HG03520 (cell line): ENCODE data around the gene CTSS.

Experiments
- ATAC-seq: cut with Tn5 transposase; IDR thresholded peaks from one replicate; pipeline ENCODE4 v1.9.1; 2021; ENCODE audit warnings: mild to moderate bottlenecking, moderate library complexity; ENCODE audit not compliant: unreplicated experiment

CTSS gene

GRCh38 chr1:150706091-150706490, 59.5 kb downstream of the CTSS start:
- no peak for ATAC-seq

DNA sequence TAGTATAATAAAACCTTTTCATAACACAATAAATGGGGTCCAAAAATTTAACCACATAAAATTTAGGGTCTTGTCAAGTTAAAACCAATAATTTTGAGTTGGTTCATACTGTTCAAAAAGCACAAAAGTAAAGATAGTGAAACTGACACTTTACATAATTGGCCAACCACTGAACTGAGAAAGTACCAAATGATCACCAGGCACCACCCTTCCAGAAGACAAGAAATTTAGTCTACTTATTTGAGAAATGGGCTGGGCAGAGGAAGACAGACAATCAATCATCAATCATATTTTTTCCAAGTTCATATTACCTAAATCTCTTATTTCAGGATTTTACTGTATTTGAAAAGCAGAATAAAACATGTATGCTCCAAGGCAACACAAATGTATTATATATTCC, 62.2 kb downstream of the CTSS start:
- no peak for ATAC-seq

GRCh38 chr1:150696995-150697927, 68.3 kb downstream of the CTSS start, which contains the start of gene GOLPH3L:
Gene GOLPH3L, minus strand, starts transcription at chr1:150697154. Its CDS starts 2,316 bp downstream, at chr1:150694838.
- ATAC-seq, result peak; percentile 99

GRCh38 chr1:150696590-150696989, 69.0 kb downstream of the CTSS start:
- ATAC-seq, result no peak

GRCh38 chr1:150696162-150696561, 69.4 kb downstream of the CTSS start:
- ATAC-seq, result no peak

- ATAC-seq, result no peak
Observed at GRCh38 chr1:150695561-150695960, 70.0 kb downstream of the CTSS start.

DNA sequence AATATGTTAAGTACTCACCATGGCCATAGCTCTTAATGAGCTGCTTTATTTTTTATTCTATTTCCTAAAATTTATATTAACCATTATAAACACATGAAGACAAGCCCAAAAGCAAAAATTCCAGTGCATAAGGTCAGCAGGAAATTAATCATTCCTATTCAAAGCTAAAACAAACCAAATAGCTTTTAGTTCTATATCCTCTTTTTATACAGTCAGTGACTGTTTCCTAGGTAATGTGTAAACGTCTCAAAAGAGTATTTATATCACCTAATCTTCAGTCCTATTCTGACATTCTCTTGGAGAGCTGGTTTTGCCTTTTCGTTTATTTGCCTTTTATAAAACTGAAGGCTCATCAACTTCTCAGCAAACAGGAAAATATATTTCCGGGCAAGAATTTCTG, 72.9 kb downstream of the CTSS start:
- ATAC-seq, result no peak

GRCh38 chr1:150688763-150689162, 76.8 kb downstream of the CTSS start:
- no peak for ATAC-seq

GRCh38 chr1:150686275-150686674, 79.3 kb downstream of the CTSS start:
- no peak for ATAC-seq

DNA sequence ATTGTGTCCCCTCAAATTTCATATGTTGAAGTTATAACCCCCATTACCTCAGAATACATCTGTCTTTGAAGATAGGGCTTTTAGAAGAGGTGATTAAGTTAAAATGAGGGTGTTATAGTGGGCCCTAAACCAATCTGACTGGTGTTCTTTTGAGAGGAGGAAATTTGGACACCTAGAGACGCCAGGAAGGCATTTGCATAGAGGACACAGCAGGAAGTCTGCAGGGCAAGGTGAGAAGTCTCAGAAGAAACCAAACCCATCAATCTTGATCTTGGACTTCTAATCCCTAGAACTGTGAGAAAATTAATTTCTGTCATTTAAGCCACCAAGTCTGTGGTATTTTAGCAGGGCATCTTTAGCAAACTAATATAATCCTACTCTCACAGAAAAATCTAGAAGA, 81.7 kb downstream of the CTSS start:
- no peak for ATAC-seq
